ENCODE measurements around the gene MORC2.

DNA sequence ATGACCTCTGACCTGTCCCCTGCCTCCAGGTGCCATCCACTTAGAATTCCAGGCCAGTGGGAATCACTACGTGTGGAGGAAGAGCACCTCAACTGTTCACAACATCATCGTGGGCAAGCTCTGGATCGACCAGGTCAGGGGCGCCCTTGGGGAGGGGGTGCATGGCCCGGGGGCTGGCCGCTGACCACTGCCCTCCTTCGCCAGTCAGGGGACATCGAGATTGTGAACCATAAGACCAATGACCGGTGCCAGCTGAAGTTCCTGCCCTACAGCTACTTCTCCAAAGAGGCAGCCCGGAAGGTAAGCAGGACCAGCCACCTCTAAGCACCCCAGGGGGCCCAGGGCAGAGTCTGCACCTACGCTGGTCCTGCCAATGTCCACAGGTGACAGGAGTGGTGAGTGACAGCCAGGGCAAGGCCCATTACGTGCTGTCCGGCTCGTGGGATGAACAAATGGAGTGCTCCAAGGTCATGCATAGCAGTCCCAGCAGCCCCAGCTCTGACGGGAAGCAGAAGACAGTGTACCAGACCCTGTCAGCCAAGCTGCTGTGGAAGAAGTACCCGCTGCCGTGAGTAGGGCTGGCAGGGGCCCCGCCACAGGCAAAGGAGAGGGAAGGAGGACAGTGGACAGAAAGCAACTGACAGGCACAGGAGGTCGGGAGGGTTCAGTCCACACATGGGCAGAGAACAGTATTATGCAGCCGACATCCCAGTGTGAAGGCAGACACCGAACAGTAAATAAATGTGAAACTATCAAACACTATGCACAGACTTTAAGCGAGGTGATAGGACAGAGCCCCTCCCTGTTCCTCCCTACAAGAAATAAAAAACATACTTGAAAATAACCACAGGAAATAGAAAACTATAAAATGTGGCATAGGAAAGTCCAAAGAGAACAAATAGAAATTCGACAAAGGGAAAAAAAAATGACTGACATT, 74.9 kb downstream of the MORC2 start:
- TF ChIP-seq, protein P1, sequence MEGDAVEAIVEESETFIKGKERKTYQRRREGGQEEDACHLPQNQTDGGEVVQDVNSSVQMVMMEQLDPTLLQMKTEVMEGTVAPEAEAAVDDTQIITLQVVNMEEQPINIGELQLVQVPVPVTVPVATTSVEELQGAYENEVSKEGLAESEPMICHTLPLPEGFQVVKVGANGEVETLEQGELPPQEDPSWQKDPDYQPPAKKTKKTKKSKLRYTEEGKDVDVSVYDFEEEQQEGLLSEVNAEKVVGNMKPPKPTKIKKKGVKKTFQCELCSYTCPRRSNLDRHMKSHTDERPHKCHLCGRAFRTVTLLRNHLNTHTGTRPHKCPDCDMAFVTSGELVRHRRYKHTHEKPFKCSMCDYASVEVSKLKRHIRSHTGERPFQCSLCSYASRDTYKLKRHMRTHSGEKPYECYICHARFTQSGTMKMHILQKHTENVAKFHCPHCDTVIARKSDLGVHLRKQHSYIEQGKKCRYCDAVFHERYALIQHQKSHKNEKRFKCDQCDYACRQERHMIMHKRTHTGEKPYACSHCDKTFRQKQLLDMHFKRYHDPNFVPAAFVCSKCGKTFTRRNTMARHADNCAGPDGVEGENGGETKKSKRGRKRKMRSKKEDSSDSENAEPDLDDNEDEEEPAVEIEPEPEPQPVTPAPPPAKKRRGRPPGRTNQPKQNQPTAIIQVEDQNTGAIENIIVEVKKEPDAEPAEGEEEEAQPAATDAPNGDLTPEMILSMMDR (optimal IDR thresholded peaks at IDR 0.05 in 1 of 3, IDR thresholded peaks at IDR 0.05 in 1 of 3, conservative IDR thresholded peaks at IDR 0.05 in 1 of 3; ENCODE audit: extremely low read depth in 1 of 3, insufficient read depth in 2 of 3, low read length in 3 of 3): no peak
- TF ChIP-seq EZH2 (IDR thresholded peaks at IDR 0.05; ENCODE audit: low read length): no peak
